Spleen (tissue), 10 donors: ENCODE measurements around the gene BEX4. TPM values are rescaled to one million over a fixed set of nuclear protein-coding genes. Genes with fewer than 3 reads are reported as not detected.

ENCODE experiments used
- polyA plus RNA-seq, 3 donors: library from polyadenylated mRNA; stranded (reverse); fragments of 200-250 nt; gene quantifications; one replicate each; pipeline ENCODE4 v1.2.1, GENCODE V29; 2013
- total RNA-seq, 7 donors: library from RNA; depleted of rRNA in 3 of 7; stranded (reverse); fragments of >200 nt in 3 of 7; fragmentation: NEBNext Ultra II Directional in 4 of 7; extraction: Animal tissue kit (Norgen Biotek cat#: 25700) in 4 of 7; gene quantifications; one replicate each; pipeline versions ENCODE4 v1.1.0 to v1.2.1, GENCODE V29; 2016 to 2021
- donor health status: healthy with polysubstance abuse.
- donor health status: DM: no; HTN: no; CAD: no; lungs with moderate emphysema.
- donor health status: DM: no; HTN: no; CAD: no.
- donor health status: Bipolar disorder and iron deficiency.
- donor health status: healthy.
- donor health status: DM: no; HTN: no; CAD: no.
- donor health status: DM: yes; HTN: yes; CAD: no.

BEX4 gene
- total and polyA plus RNA-seq, 10 donors, result 26.0 to 72.7 (median 50.4) TPM

Other genes starting within 250 kb of the BEX4 start
- gene BEX1, start 150.9 kb upstream of the BEX4 start, total RNA-seq, result 1 to 10 TPM in 6 of 7 donors, under 1 TPM in 1; 0.85 to 3.4 (median 1.4) TPM
- 1 to 10 TPM in 2 of 3 donors, under 1 TPM in 1; 1.00 to 5.9 (median 1.9) TPM for gene BEX1, start 150.9 kb upstream of the BEX4 start, polyA plus RNA-seq
- gene NXF3, start 122.0 kb upstream of the BEX4 start, total RNA-seq, result 1 to 10 TPM in 1 of 7 donors, under 1 TPM in 6; 0.46 to 1.8 (median 0.67) TPM
- gene NXF3, start 122.0 kb upstream of the BEX4 start, polyA plus RNA-seq, result under 1 TPM; 0.26 to 0.83 (median 0.61) TPM
- 10 to 100 TPM; 26.9 to 61.0 (median 43.4) TPM for gene TCEAL8, start 40.0 kb downstream of the BEX4 start, total RNA-seq
- 10 to 100 TPM; 43.3 to 64.8 (median 58.1) TPM for gene TCEAL8, start 40.0 kb downstream of the BEX4 start, polyA plus RNA-seq
- gene TCEAL5, start 61.6 kb downstream of the BEX4 start, total RNA-seq, result under 1 TPM in 1 of 7 donors, not detected in 6; 0.92 TPM
- gene TCEAL5, start 61.6 kb downstream of the BEX4 start, polyA plus RNA-seq, result not detected
- gene BEX2, start 95.9 kb downstream of the BEX4 start, total RNA-seq, result 10 to 100 TPM; 10.1 to 19.6 (median 14.6) TPM
- gene BEX2, start 95.9 kb downstream of the BEX4 start, polyA plus RNA-seq, result 10 to 100 TPM; 31.7 to 39.9 (median 34.7) TPM
- gene TCEAL7, start 115.1 kb downstream of the BEX4 start, total RNA-seq, result 1 to 10 TPM; 2.2 to 4.7 (median 3.2) TPM
- 1 to 10 TPM; 2.5 to 3.1 (median 2.5) TPM for gene TCEAL7, start 115.1 kb downstream of the BEX4 start, polyA plus RNA-seq
- 10 to 100 TPM; 27.4 to 70.4 (median 39.5) TPM for gene TCEAL9, start 141.4 kb downstream of the BEX4 start, total RNA-seq
- gene TCEAL9, start 141.4 kb downstream of the BEX4 start, polyA plus RNA-seq, result 10 to 100 TPM; 37.8 to 72.0 (median 47.5) TPM
- gene BEX3, start 161.4 kb downstream of the BEX4 start, total RNA-seq, result 100 to 1,000 TPM in 2 of 7 donors, 10 to 100 TPM in 5; 50.4 to 127 (median 82.2) TPM
- 100 to 1,000 TPM in 1 of 3 donors, 10 to 100 TPM in 2; 35.3 to 104 (median 56.5) TPM for gene BEX3, start 161.4 kb downstream of the BEX4 start, polyA plus RNA-seq